Measurements from ENCODE around the gene ACCSL. TPM values are rescaled to one million over a fixed set of nuclear protein-coding genes. Genes with fewer than 3 reads are reported as not detected.

ACCSL gene
- total and polyA plus RNA-seq, 9 donors, result 0.04 TPM; not detected in 8

GRCh38 chr11:44018127-44018521 lies 29.7 kb upstream of the ACCSL start:
- no peaks in the 10 kb centered on the region for H3K9me3 ChIP-seq (replicated peaks; ENCODE audit: control insufficient read depth, low read depth, low read length)
- H3K4me3 ChIP-seq (ENCODE audit: low read length), result no peak overlapping the region
- H3K4me1 ChIP-seq (ENCODE audit: control insufficient read depth, insufficient read depth, low read length), result peaks cover 18% of the 10 kb centered on the region
- 23% methylated on average over 3 of the region's 4 CpGs for WGBS (ENCODE audit: insufficient coverage)
- no peak overlapping the region for H3K27ac ChIP-seq (ENCODE audit: low read length)
- DNase-seq, result no peak
- H3K36me3 ChIP-seq (ENCODE audit: control insufficient read depth, insufficient read depth, low read length), result no peaks in the 10 kb centered on the region
- H3K27me3 ChIP-seq (ENCODE audit: control insufficient read depth, insufficient read depth, low read length), result no peaks in the 10 kb centered on the region

- WGBS (ENCODE audit: insufficient coverage), result no CpG with 5 or more reads among the region's 2 CpGs
- DNase-seq, result no peak
- H3K27me3 ChIP-seq (ENCODE audit: control insufficient read depth, insufficient read depth, low read length), result no peaks in the 10 kb centered on the region
- no peaks in the 10 kb centered on the region for H3K9me3 ChIP-seq (replicated peaks; ENCODE audit: control insufficient read depth, low read depth, low read length)
- no peak overlapping the region for H3K4me3 ChIP-seq (ENCODE audit: low read length)
- H3K36me3 ChIP-seq (ENCODE audit: control insufficient read depth, insufficient read depth, low read length), result no peaks in the 10 kb centered on the region
- H3K4me1 ChIP-seq (ENCODE audit: control insufficient read depth, insufficient read depth, low read length), result peaks cover 18% of the 10 kb centered on the region
- no peak overlapping the region for H3K27ac ChIP-seq (ENCODE audit: low read length)
Observed at GRCh38 chr11:44018829-44019228, 29.0 kb upstream of the ACCSL start.

- H3K4me1 ChIP-seq (ENCODE audit: control insufficient read depth, insufficient read depth, low read length), result peaks cover 8% of the 10 kb centered on the region
- H3K27ac ChIP-seq (ENCODE audit: low read length), result no peak overlapping the region
- H3K27me3 ChIP-seq (ENCODE audit: control insufficient read depth, insufficient read depth, low read length), result peaks cover 3% of the 10 kb centered on the region
- no CpG with 5 or more reads among the region's 1 CpG for WGBS (ENCODE audit: insufficient coverage)
- DNase-seq, result no peak
- H3K4me3 ChIP-seq (ENCODE audit: low read length), result no peak overlapping the region
- H3K9me3 ChIP-seq (replicated peaks; ENCODE audit: control insufficient read depth, low read depth, low read length), result peaks cover 2% of the 10 kb centered on the region
- H3K36me3 ChIP-seq (ENCODE audit: control insufficient read depth, insufficient read depth, low read length), result no peaks in the 10 kb centered on the region
Observed at GRCh38 chr11:44024977-44025376, 22.8 kb upstream of the ACCSL start.

GRCh38 chr11:44025727-44026126 lies 22.1 kb upstream of the ACCSL start:
- H3K27ac ChIP-seq (ENCODE audit: low read length), result no peak overlapping the region
- no peak for DNase-seq
- H3K4me1 ChIP-seq (ENCODE audit: control insufficient read depth, insufficient read depth, low read length), result peaks cover 14% of the 10 kb centered on the region
- no peaks in the 10 kb centered on the region for H3K36me3 ChIP-seq (ENCODE audit: control insufficient read depth, insufficient read depth, low read length)
- no peak overlapping the region for H3K4me3 ChIP-seq (ENCODE audit: low read length)
- peaks cover 2% of the 10 kb centered on the region for H3K9me3 ChIP-seq (replicated peaks; ENCODE audit: control insufficient read depth, low read depth, low read length)
- peaks cover 3% of the 10 kb centered on the region for H3K27me3 ChIP-seq (ENCODE audit: control insufficient read depth, insufficient read depth, low read length)

- H3K36me3 ChIP-seq (ENCODE audit: control insufficient read depth, insufficient read depth, low read length), result no peaks in the 10 kb centered on the region
- peaks cover 2% of the 10 kb centered on the region for H3K9me3 ChIP-seq (replicated peaks; ENCODE audit: control insufficient read depth, low read depth, low read length)
- no peak overlapping the region for H3K4me3 ChIP-seq (ENCODE audit: low read length)
- peaks cover 3% of the 10 kb centered on the region for H3K27me3 ChIP-seq (ENCODE audit: control insufficient read depth, insufficient read depth, low read length)
- peaks cover 39% of the 10 kb centered on the region for H3K4me1 ChIP-seq (ENCODE audit: control insufficient read depth, insufficient read depth, low read length)
- WGBS (ENCODE audit: insufficient coverage), result 100% methylated on average over 1 of the region's 1 CpG
- no peak for DNase-seq
- no peak overlapping the region for H3K27ac ChIP-seq (ENCODE audit: low read length)
Observed at GRCh38 chr11:44028401-44028800, 19.4 kb upstream of the ACCSL start.

- Histone ChIP-seq H3K4me1 (ENCODE audit: control insufficient read depth, insufficient read depth, low read length) (peaks cover 43% of the 10 kb centered on the region), H3K27me3 (ENCODE audit: control insufficient read depth, insufficient read depth, low read length) (peaks cover 3% of the 10 kb centered on the region), H3K36me3 (ENCODE audit: control insufficient read depth, insufficient read depth, low read length) (no peaks in the 10 kb centered on the region), H3K4me3 (ENCODE audit: low read length) (no peak overlapping the region), H3K27ac (ENCODE audit: low read length) (no peak overlapping the region), H3K9me3 (replicated peaks; ENCODE audit: control insufficient read depth, low read depth, low read length) (peaks cover 2% of the 10 kb centered on the region)
- DNase-seq, result no peak
- 95% methylated on average over 2 of the region's 3 CpGs for WGBS (ENCODE audit: insufficient coverage)
Observed at GRCh38 chr11:44028816-44029506, 18.8 kb upstream of the ACCSL start.

DNA sequence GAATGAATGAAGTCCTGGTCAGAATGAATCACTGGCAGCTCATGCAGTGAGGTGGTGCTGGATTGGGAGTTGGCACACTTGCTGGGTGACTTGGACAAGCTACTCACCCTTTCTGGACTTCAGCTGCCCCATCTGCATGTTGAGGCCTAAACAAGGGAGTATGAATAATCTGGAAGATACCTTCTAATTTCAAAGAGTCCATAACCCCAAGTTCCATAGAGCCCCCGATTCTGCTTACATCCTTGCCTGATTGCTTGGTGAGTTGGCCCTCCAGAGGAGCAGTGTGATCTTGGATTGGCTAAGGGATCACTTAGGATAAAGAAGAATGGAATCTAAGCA lies 18.3 kb upstream of the ACCSL start:
- H3K4me1 ChIP-seq (ENCODE audit: control insufficient read depth, insufficient read depth, low read length), result peaks cover 43% of the 10 kb centered on the region
- no peaks in the 10 kb centered on the region for H3K36me3 ChIP-seq (ENCODE audit: control insufficient read depth, insufficient read depth, low read length)
- no peak overlapping the region for H3K27ac ChIP-seq (ENCODE audit: low read length)
- no peak for DNase-seq
- peaks cover 2% of the 10 kb centered on the region for H3K9me3 ChIP-seq (replicated peaks; ENCODE audit: control insufficient read depth, low read depth, low read length)
- H3K27me3 ChIP-seq (ENCODE audit: control insufficient read depth, insufficient read depth, low read length), result peaks cover 3% of the 10 kb centered on the region
- no peak overlapping the region for H3K4me3 ChIP-seq (ENCODE audit: low read length)
- no CpG with 5 or more reads among the region's 1 CpG for whole genome bisulfite sequencing (ENCODE audit: insufficient coverage)

GRCh38 chr11:44029977-44030911 lies 17.5 kb upstream of the ACCSL start:
- peak; percentile 83 for DNase-seq
- H3K4me1 ChIP-seq (ENCODE audit: control insufficient read depth, insufficient read depth, low read length), result peaks cover 43% of the 10 kb centered on the region
- H3K4me3 ChIP-seq (ENCODE audit: low read length), result no peak overlapping the region
- peak overlapping the region; percentile 60 for H3K27ac ChIP-seq (ENCODE audit: low read length)
- 4% methylated on average over 3 of the region's 5 CpGs for WGBS (ENCODE audit: insufficient coverage)
- peaks cover 2% of the 10 kb centered on the region for H3K9me3 ChIP-seq (replicated peaks; ENCODE audit: control insufficient read depth, low read depth, low read length)
- H3K36me3 ChIP-seq (ENCODE audit: control insufficient read depth, insufficient read depth, low read length), result no peaks in the 10 kb centered on the region
- peaks cover 3% of the 10 kb centered on the region for H3K27me3 ChIP-seq (ENCODE audit: control insufficient read depth, insufficient read depth, low read length)

DNA sequence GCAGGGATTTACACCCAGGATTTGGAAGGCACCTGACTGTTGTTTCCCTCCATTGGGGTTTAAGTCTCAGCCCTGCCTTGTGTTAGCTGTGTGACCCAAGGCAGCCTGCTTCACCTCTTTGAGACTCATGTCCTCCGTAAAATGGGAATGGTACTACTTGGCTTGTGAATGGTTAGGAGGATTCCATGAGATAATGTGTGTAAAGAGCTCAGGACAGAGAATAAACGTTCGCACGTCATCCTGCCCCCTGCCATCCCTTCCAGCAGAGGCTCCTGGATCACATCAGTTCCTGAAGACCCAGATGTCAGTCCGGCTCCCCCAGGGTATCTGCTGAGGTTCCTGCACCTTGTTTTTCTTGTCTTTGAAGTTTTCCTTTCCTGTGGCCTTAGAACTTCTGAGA lies 16.8 kb upstream of the ACCSL start:
- 80% methylated on average over 2 of the region's 5 CpGs for WGBS (ENCODE audit: insufficient coverage)
- peaks cover 43% of the 10 kb centered on the region for H3K4me1 ChIP-seq (ENCODE audit: control insufficient read depth, insufficient read depth, low read length)
- H3K27ac ChIP-seq (ENCODE audit: low read length), result peak overlapping the region; percentile 60
- H3K4me3 ChIP-seq (ENCODE audit: low read length), result no peak overlapping the region
- no peak for DNase-seq
- H3K27me3 ChIP-seq (ENCODE audit: control insufficient read depth, insufficient read depth, low read length), result peaks cover 3% of the 10 kb centered on the region
- no peaks in the 10 kb centered on the region for H3K9me3 ChIP-seq (replicated peaks; ENCODE audit: control insufficient read depth, low read depth, low read length)
- H3K36me3 ChIP-seq (ENCODE audit: control insufficient read depth, insufficient read depth, low read length), result no peaks in the 10 kb centered on the region

DNA sequence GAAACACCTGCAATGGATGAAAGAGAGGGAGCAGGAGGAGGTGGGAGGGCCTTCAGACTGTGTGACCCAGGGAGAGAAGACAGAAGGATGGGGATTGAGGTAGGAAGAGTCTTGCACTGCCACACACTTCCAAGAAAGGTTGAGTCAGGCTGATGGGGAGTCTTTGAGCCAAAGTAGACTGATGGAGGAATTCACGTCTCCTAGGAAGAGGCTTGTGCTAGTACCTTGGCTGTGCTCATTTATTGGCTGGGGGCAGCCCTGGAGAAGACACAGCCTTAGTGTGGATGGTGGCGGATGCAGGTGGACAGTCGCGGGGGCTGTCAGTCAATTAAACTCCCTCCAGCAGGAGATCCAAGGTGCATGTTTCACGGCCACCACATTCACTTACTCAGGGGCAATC lies 16.2 kb upstream of the ACCSL start:
- 88% methylated on average over 2 of the region's 5 CpGs for WGBS (ENCODE audit: insufficient coverage)
- Histone ChIP-seq H3K36me3 (ENCODE audit: control insufficient read depth, insufficient read depth, low read length) (no peaks in the 10 kb centered on the region), H3K9me3 (replicated peaks; ENCODE audit: control insufficient read depth, low read depth, low read length) (no peaks in the 10 kb centered on the region), H3K4me1 (ENCODE audit: control insufficient read depth, insufficient read depth, low read length) (peaks cover 43% of the 10 kb centered on the region), H3K27me3 (ENCODE audit: control insufficient read depth, insufficient read depth, low read length) (peaks cover 3% of the 10 kb centered on the region), H3K27ac (ENCODE audit: low read length) (peak overlapping the region; percentile 60), H3K4me3 (ENCODE audit: low read length) (no peak overlapping the region)
- no peak for DNase-seq

Data from muscle of leg (tissue), 11 donors.